Stimulated activated naive CD8-positive, alpha-beta T cell treated with anti-CD3 and anti-CD28 coated beads, Interleukin-15, Interleukin-2, amounts not matched to agents 100 ng/mL and 50 ng/mL, for 24 hours (primary cell): ENCODE data around the gene DPH2.
A peak's percentile ranks its signal among the peaks of the same experiment; 100 is the strongest.

ENCODE experiments used
- H3K27ac Mint-ChIP-seq: one replicate; pipeline ENCODE4 v1.8.0; 2021; ENCODE audit warnings: mild to moderate bottlenecking, mixed read lengths
- H3K27me3 Mint-ChIP-seq: one replicate; pipeline ENCODE4 v1.8.0; 2021; ENCODE audit warnings: mixed read lengths
- H3K36me3 Mint-ChIP-seq: one replicate; pipeline ENCODE4 v1.8.0; 2021; ENCODE audit warnings: low read depth, mixed read lengths
- H3K4me1 Mint-ChIP-seq: one replicate; pipeline ENCODE4 v1.8.0; 2021; ENCODE audit warnings: low read depth, mixed read lengths
- H3K4me3 Mint-ChIP-seq: one replicate; pipeline ENCODE4 v1.8.0; 2021; ENCODE audit warnings: mild to moderate bottlenecking, mixed read lengths
- H3K9me3 Mint-ChIP-seq: one replicate; pipeline ENCODE4 v1.8.0; 2021; ENCODE audit warnings: mixed read lengths

DPH2 gene

GRCh38 chr1:43981135-43981491 lies 11.3 kb downstream of the DPH2 start:
- H3K4me1 Mint-ChIP-seq: peaks cover 36% of the 10 kb centered on the region
- H3K4me3 Mint-ChIP-seq: peak overlapping the region; percentile 93
- H3K27ac Mint-ChIP-seq: no peak overlapping the region
- H3K36me3 Mint-ChIP-seq: peaks cover 44% of the 10 kb centered on the region
- H3K9me3 Mint-ChIP-seq: no peaks in the 10 kb centered on the region
- H3K27me3 Mint-ChIP-seq: no peaks in the 10 kb centered on the region

- no peak overlapping the region for H3K27ac Mint-ChIP-seq
- H3K4me3 Mint-ChIP-seq: no peak overlapping the region
Measured at GRCh38 chr1:43981636-43982035, 11.8 kb downstream of the DPH2 start.

GRCh38 chr1:43982241-43982640 lies 12.4 kb downstream of the DPH2 start:
- no peaks in the 10 kb centered on the region for H3K27me3 Mint-ChIP-seq
- H3K4me3 Mint-ChIP-seq: no peak overlapping the region
- H3K9me3 Mint-ChIP-seq: no peaks in the 10 kb centered on the region
- H3K27ac Mint-ChIP-seq: no peak overlapping the region
- H3K36me3 Mint-ChIP-seq: peaks cover 32% of the 10 kb centered on the region
- peaks cover 25% of the 10 kb centered on the region for H3K4me1 Mint-ChIP-seq

More at GRCh38 chr1:43981636-43982035, 11.8 kb downstream of the DPH2 start:
- H3K9me3 Mint-ChIP-seq: no peaks in the 10 kb centered on the region
- no peaks in the 10 kb centered on the region for H3K27me3 Mint-ChIP-seq
- H3K36me3 Mint-ChIP-seq: peaks cover 38% of the 10 kb centered on the region
- H3K4me1 Mint-ChIP-seq: peaks cover 31% of the 10 kb centered on the region

- no peak overlapping the region for H3K4me3 Mint-ChIP-seq
- peaks cover 27% of the 10 kb centered on the region for H3K36me3 Mint-ChIP-seq
- no peaks in the 10 kb centered on the region for H3K27me3 Mint-ChIP-seq
- peaks cover 19% of the 10 kb centered on the region for H3K4me1 Mint-ChIP-seq
- H3K9me3 Mint-ChIP-seq: no peaks in the 10 kb centered on the region
- H3K27ac Mint-ChIP-seq: no peak overlapping the region
Measured at GRCh38 chr1:43982808-43983207, 13.0 kb downstream of the DPH2 start.

GRCh38 chr1:43983253-43983899 lies 13.6 kb downstream of the DPH2 start:
- peaks cover 13% of the 10 kb centered on the region for H3K4me1 Mint-ChIP-seq
- H3K36me3 Mint-ChIP-seq: peaks cover 21% of the 10 kb centered on the region
- H3K9me3 Mint-ChIP-seq: no peaks in the 10 kb centered on the region
- no peak overlapping the region for H3K4me3 Mint-ChIP-seq
- no peaks in the 10 kb centered on the region for H3K27me3 Mint-ChIP-seq
- no peak overlapping the region for H3K27ac Mint-ChIP-seq

GRCh38 chr1:43984855-43985254 lies 15.0 kb downstream of the DPH2 start:
- Mint-ChIP-seq H3K36me3 (peaks cover 17% of the 10 kb centered on the region), H3K9me3 (no peaks in the 10 kb centered on the region), H3K27ac (no peak overlapping the region), H3K27me3 (no peaks in the 10 kb centered on the region), H3K4me3 (no peak overlapping the region), H3K4me1 (peaks cover 8% of the 10 kb centered on the region)

GRCh38 chr1:43985984-43986595 lies 16.3 kb downstream of the DPH2 start:
- no peaks in the 10 kb centered on the region for H3K9me3 Mint-ChIP-seq
- peaks cover 3% of the 10 kb centered on the region for H3K4me1 Mint-ChIP-seq
- peaks cover 12% of the 10 kb centered on the region for H3K36me3 Mint-ChIP-seq
- no peaks in the 10 kb centered on the region for H3K27me3 Mint-ChIP-seq
- H3K4me3 Mint-ChIP-seq: no peak overlapping the region
- H3K27ac Mint-ChIP-seq: no peak overlapping the region

- Mint-ChIP-seq H3K27me3 (no peaks in the 10 kb centered on the region), H3K9me3 (no peaks in the 10 kb centered on the region), H3K4me1 (peaks cover 5% of the 10 kb centered on the region), H3K4me3 (no peak overlapping the region), H3K36me3 (peaks cover 12% of the 10 kb centered on the region), H3K27ac (no peak overlapping the region)
Measured at GRCh38 chr1:43986712-43987111, 16.9 kb downstream of the DPH2 start.

- Mint-ChIP-seq H3K27me3 (no peaks in the 10 kb centered on the region), H3K36me3 (peaks cover 12% of the 10 kb centered on the region), H3K4me3 (no peak overlapping the region), H3K4me1 (peaks cover 8% of the 10 kb centered on the region), H3K9me3 (no peaks in the 10 kb centered on the region), H3K27ac (no peak overlapping the region)
Measured at GRCh38 chr1:43987159-43987902, 17.5 kb downstream of the DPH2 start.

- H3K4me1 Mint-ChIP-seq: peaks cover 13% of the 10 kb centered on the region
- no peaks in the 10 kb centered on the region for H3K27me3 Mint-ChIP-seq
- no peak overlapping the region for H3K27ac Mint-ChIP-seq
- peak overlapping the region; percentile 85 for H3K4me3 Mint-ChIP-seq
- H3K9me3 Mint-ChIP-seq: no peaks in the 10 kb centered on the region
- H3K36me3 Mint-ChIP-seq: no peaks in the 10 kb centered on the region
Measured at GRCh38 chr1:43990271-43991199, 20.7 kb downstream of the DPH2 start.

- Mint-ChIP-seq H3K36me3 (no peaks in the 10 kb centered on the region), H3K27ac (no peak overlapping the region), H3K4me3 (peak overlapping the region; percentile 85), H3K4me1 (peaks cover 13% of the 10 kb centered on the region), H3K27me3 (no peaks in the 10 kb centered on the region), H3K9me3 (no peaks in the 10 kb centered on the region)
Measured at GRCh38 chr1:43991200-43991475, 21.3 kb downstream of the DPH2 start.

GRCh38 chr1:43991476-43992231 lies 21.8 kb downstream of the DPH2 start, which contains the start of gene CCDC24:
Gene CCDC24, plus strand, starts transcription at chr1:43991599. Its CDS starts 280 bp downstream, at chr1:43991879.
- H3K27ac Mint-ChIP-seq: peak within 1 kb of the TSS; percentile 63
- peak within 1 kb of the TSS; percentile 85 for H3K4me3 Mint-ChIP-seq
- peaks cover 13% of the 10 kb centered on the region for H3K4me1 Mint-ChIP-seq
- H3K36me3 Mint-ChIP-seq: no peaks in the 10 kb centered on the region
- H3K9me3 Mint-ChIP-seq: no peaks in the 10 kb centered on the region
- no peaks in the 10 kb centered on the region for H3K27me3 Mint-ChIP-seq

- Mint-ChIP-seq H3K36me3 (no peaks in the 10 kb centered on the region), H3K4me1 (peaks cover 13% of the 10 kb centered on the region), H3K27me3 (no peaks in the 10 kb centered on the region), H3K27ac (no peak overlapping the region), H3K4me3 (peak overlapping the region; percentile 85), H3K9me3 (no peaks in the 10 kb centered on the region)
Measured at GRCh38 chr1:43992232-43992995, 22.6 kb downstream of the DPH2 start.
